OCI-LY1 (cell line): ENCODE results near the gene PTMS.
A peak's percentile ranks its signal among the peaks of the same experiment; 100 is the strongest.

ENCODE experiments used
- H2AFZ ChIP-seq: fragments of 200-600 bp; sonication (generic), shearing (Covaris generic); 2 replicates; pipeline ENCODE4 v1.6.0; 2014; ENCODE audit warnings: antibody characterized with exemption, mild to moderate bottlenecking, low read length
- H3F3A ChIP-seq: fragments of 200-600 bp; sonication (generic), shearing (Covaris generic); 2 replicates; pipeline ENCODE4 v1.6.0; 2014; ENCODE audit warnings: mild to moderate bottlenecking, antibody characterized with exemption, low read length, moderate library complexity; ENCODE audit not compliant: insufficient read depth
- H3K27ac ChIP-seq: fragments of 200-600 bp; sonication (generic); 2 replicates; pipeline ENCODE4 v1.5.1; 2014; ENCODE audit warnings: low read length, mixed run types, mild to moderate bottlenecking, low read depth; ENCODE audit not compliant: poor library complexity, severe bottlenecking
- H3K27me3 ChIP-seq: fragments of 200-600 bp; sonication (generic); 2 replicates; pipeline ENCODE4 v1.6.0; 2014; ENCODE audit warnings: antibody characterized with exemption, mild to moderate bottlenecking, low read length, moderate library complexity; ENCODE audit not compliant: insufficient read depth
- H3K36me3 ChIP-seq: fragments of 200-600 bp; sonication (generic); 2 replicates; pipeline ENCODE4 v1.6.1; 2014; ENCODE audit warnings: mild to moderate bottlenecking, antibody characterized with exemption, low read length, moderate library complexity, mixed read lengths; ENCODE audit not compliant: insufficient read depth
- H3K4me1 ChIP-seq: fragments of 200-600 bp; sonication (generic); 2 replicates; pipeline ENCODE4 v1.5.1; 2014; ENCODE audit warnings: mild to moderate bottlenecking, low read length, moderate library complexity; ENCODE audit not compliant: insufficient read depth, severe bottlenecking
- H3K4me2 ChIP-seq: fragments of 200-600 bp; sonication (generic), shearing (Covaris generic); 2 replicates; pipeline ENCODE4 v1.6.1; 2014; ENCODE audit warnings: low read length
- H3K4me3 ChIP-seq: fragments of 200-600 bp; sonication (generic); 2 replicates; pipeline ENCODE4 v1.5.1; 2014; ENCODE audit warnings: low read length, low read depth, mild to moderate bottlenecking, mixed read lengths; ENCODE audit not compliant: poor library complexity, severe bottlenecking
- H3K79me2 ChIP-seq: fragments of 200-600 bp; shearing (Covaris generic); 2 replicates; pipeline ENCODE4 v1.6.1; 2016; ENCODE audit warnings: mixed run types, low read length, mixed read lengths; ENCODE audit not compliant: insufficient read depth
- H3K9ac ChIP-seq: fragments of 200-600 bp; sonication (generic), shearing (Covaris generic); 2 replicates; pipeline ENCODE4 v1.6.1; 2014; ENCODE audit warnings: mild to moderate bottlenecking, low read length, mixed read lengths
- H3K9me2 ChIP-seq: fragments of 200-600 bp; sonication (generic), shearing (Covaris generic); 2 replicates; pipeline ENCODE4 v1.6.1; 2014; ENCODE audit warnings: low read depth, mild to moderate bottlenecking, low read length, mixed read lengths
- H3K9me3 ChIP-seq: fragments of 200-600 bp; shearing (Covaris generic); 2 replicates; pipeline ENCODE4 v1.6.1; 2014; ENCODE audit warnings: low read length, mixed read lengths
- H4K20me1 ChIP-seq: fragments of 200-600 bp; sonication (generic), shearing (Covaris generic); 2 replicates; pipeline ENCODE4 v1.6.0; 2016; ENCODE audit warnings: mild to moderate bottlenecking, low read length; ENCODE audit not compliant: insufficient read depth
- CTCF ChIP-seq: fragments of 200-600 bp; sonication (generic), shearing (Covaris generic); IDR thresholded peaks from 2 replicates; pipeline ENCODE4 v1.5.1; 2017; ENCODE audit warnings: mild to moderate bottlenecking, antibody characterized with exemption, low read length, moderate library complexity, mixed read lengths
- EZH2 ChIP-seq: fragments of 200-600 bp; sonication (generic), shearing (Covaris generic); IDR thresholded peaks from 2 replicates; pipeline ENCODE4 v1.8.0; 2017; ENCODE audit warnings: borderline replicate concordance, mixed run types, mild to moderate bottlenecking, antibody characterized with exemption, low read length, moderate library complexity, mixed read lengths

The PTMS gene

GRCh38 chr12:6723607-6724408 lies 42.4 kb upstream of the PTMS start, which contains the start of gene COPS7A:
Gene COPS7A (plus strand): TSS chr12:6724046. CDS start chr12:6724657, 611 bp downstream.
- H3K27ac ChIP-seq, result peak within 1 kb of the TSS; percentile 76
- peaks cover 7% of the 10 kb centered on the region; the same call in 1 of the 2 replicates for H3F3A ChIP-seq
- peak within 1 kb of the TSS; percentile 69 for H3K4me3 ChIP-seq
- no peaks in the 10 kb centered on the region for H3K9me2 ChIP-seq
- H3K27me3 ChIP-seq, result no peaks in the 10 kb centered on the region
- no peaks in the 10 kb centered on the region for H3K79me2 ChIP-seq
- TF ChIP-seq CTCF (no peak), EZH2 (no peak)
- H2AFZ ChIP-seq, result peak within 1 kb of the TSS; percentile 90
- no peaks in the 10 kb centered on the region for H3K9me3 ChIP-seq
- peaks cover 37% of the 10 kb centered on the region for H3K4me1 ChIP-seq
- peak within 1 kb of the TSS; percentile 87 for H3K9ac ChIP-seq
- peaks cover 9% of the 10 kb centered on the region; the same call in 1 of the 2 replicates for H3K36me3 ChIP-seq
- peak within 1 kb of the TSS; percentile 89 for H3K4me2 ChIP-seq
- no peaks in the 10 kb centered on the region for H4K20me1 ChIP-seq

- no peaks in the 10 kb centered on the region for H4K20me1 ChIP-seq
- no peak overlapping the region for H2AFZ ChIP-seq
- H3K9me3 ChIP-seq, result no peaks in the 10 kb centered on the region
- TF ChIP-seq EZH2 (no peak), CTCF (no peak)
- no peaks in the 10 kb centered on the region for H3K27me3 ChIP-seq
- H3K4me3 ChIP-seq, result peak overlapping the region; percentile 69
- peak overlapping the region; percentile 78 for H3K9ac ChIP-seq
- peaks cover 7% of the 10 kb centered on the region; the same call in 1 of the 2 replicates for H3F3A ChIP-seq
- H3K9me2 ChIP-seq, result no peaks in the 10 kb centered on the region
- H3K27ac ChIP-seq, result peak overlapping the region; percentile 72
- peaks cover 15% of the 10 kb centered on the region for H3K36me3 ChIP-seq
- no peaks in the 10 kb centered on the region for H3K79me2 ChIP-seq
- peaks cover 37% of the 10 kb centered on the region for H3K4me1 ChIP-seq
- H3K4me2 ChIP-seq, result peak overlapping the region; percentile 89
Observed at GRCh38 chr12:6724409-6724797, 41.8 kb upstream of the PTMS start.

GRCh38 chr12:6725350-6725749 lies 40.8 kb upstream of the PTMS start:
- Histone ChIP-seq H3K36me3 (peaks cover 24% of the 10 kb centered on the region), H3K4me3 (peak overlapping the region; percentile 69), H3K9me2 (no peaks in the 10 kb centered on the region), H3K27me3 (no peaks in the 10 kb centered on the region), H3F3A (peaks cover 7% of the 10 kb centered on the region; the same call in 1 of the 2 replicates), H3K27ac (no peak overlapping the region), H4K20me1 (no peaks in the 10 kb centered on the region), H3K9me3 (no peaks in the 10 kb centered on the region), H3K4me2 (peak overlapping the region; percentile 89), H3K9ac (peak overlapping the region; percentile 78; the same call in 1 of the 2 replicates), H3K4me1 (peaks cover 37% of the 10 kb centered on the region), H3K79me2 (no peaks in the 10 kb centered on the region), H2AFZ (no peak overlapping the region)
- TF ChIP-seq EZH2 (no peak), CTCF (no peak)
